Tibial nerve (tissue), 4 donors: ENCODE results near the gene KIAA1958.

Experiments used
- EP300 ChIP-seq, 2 donors: sonication (generic); formaldehyde crosslinking; IDR thresholded peaks; one replicate each; pipeline ENCODE4 v1.6.1; 2017; ENCODE audit warnings: antibody characterized with exemption in 2 of 2, mild to moderate bottlenecking in 1 of 2
- POLR2A ChIP-seq, 2 donors: fragments of 450-650 bp; IDR thresholded peaks; one replicate each; pipeline ENCODE4 v1.6.1; 2017; ENCODE audit warnings: antibody characterized with exemption in 2 of 2, mild to moderate bottlenecking in 2 of 2, moderate library complexity in 2 of 2
- TF ChIP-seq, protein P1 (sequence below), 5 experiments: fragments of 200-600 bp in 3 of 5; fragments of 450-650 bp in 2 of 5; sonication (generic) in 3 of 5; IDR thresholded peaks; one replicate each; pipeline ENCODE4 v1.5.1; 2016 to 2019; ENCODE audit warnings: antibody characterized with exemption in 5 of 5, mild to moderate bottlenecking in 3 of 5, moderate library complexity in 2 of 5

DNA sequence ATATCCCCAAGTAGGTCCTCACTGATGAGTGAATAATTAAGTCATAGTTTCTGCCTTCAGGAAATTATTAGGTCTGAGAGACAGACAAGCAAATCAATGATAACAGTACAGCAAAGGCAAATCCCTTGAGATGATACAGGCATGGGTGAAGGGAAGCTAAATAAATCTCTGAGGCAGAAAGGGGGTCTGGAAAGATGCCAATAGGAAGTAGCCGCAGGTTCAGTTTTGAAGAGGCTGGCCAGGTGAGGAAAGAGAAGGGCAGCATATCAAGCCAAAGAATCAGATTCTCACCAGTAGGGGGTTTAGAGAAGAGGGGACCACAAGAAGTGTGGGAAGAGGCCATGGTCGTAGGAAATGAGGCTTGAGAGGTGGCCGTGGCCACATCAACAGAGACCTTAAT, 85.8 kb downstream of the KIAA1958 start:
- TF ChIP-seq, protein P1, sequence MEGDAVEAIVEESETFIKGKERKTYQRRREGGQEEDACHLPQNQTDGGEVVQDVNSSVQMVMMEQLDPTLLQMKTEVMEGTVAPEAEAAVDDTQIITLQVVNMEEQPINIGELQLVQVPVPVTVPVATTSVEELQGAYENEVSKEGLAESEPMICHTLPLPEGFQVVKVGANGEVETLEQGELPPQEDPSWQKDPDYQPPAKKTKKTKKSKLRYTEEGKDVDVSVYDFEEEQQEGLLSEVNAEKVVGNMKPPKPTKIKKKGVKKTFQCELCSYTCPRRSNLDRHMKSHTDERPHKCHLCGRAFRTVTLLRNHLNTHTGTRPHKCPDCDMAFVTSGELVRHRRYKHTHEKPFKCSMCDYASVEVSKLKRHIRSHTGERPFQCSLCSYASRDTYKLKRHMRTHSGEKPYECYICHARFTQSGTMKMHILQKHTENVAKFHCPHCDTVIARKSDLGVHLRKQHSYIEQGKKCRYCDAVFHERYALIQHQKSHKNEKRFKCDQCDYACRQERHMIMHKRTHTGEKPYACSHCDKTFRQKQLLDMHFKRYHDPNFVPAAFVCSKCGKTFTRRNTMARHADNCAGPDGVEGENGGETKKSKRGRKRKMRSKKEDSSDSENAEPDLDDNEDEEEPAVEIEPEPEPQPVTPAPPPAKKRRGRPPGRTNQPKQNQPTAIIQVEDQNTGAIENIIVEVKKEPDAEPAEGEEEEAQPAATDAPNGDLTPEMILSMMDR (IDR thresholded peaks at IDR 0.05), result no peak
- TF ChIP-seq POLR2A (IDR thresholded peaks at IDR 0.05) (no peak), EP300 (IDR thresholded peaks at IDR 0.05) (no peak)
